ENCODE results near the gene CDC23. TPM values are rescaled to one million over a fixed set of nuclear protein-coding genes. Genes with fewer than 3 reads are reported as not detected.

Gene CDC23
- total and polyA plus RNA-seq, 8 donors, result 1.2 to 46.3 (median 10.9) TPM

GRCh38 chr5:138170299-138170698 lies 42.8 kb downstream of the CDC23 start:
- H3K4me1 ChIP-seq, result peaks cover 0 to 17% (median under 1%) of the 10 kb centered on the region in 4 donors
- no peak overlapping the region for H3K27ac ChIP-seq
- no peaks in the 10 kb centered on the region for H3K27me3 ChIP-seq
- H3K36me3 ChIP-seq, result peaks cover 86 to 100% (median 99%) of the 10 kb centered on the region in 4 donors
- no peaks in the 10 kb centered on the region for H3K9me3 ChIP-seq
- intact Hi-C loops (cut with DNase I; ENCODE audit: low total_unique reads), result no loop called here
- no peak for DNase-seq
- TF ChIP-seq POLR2A (IDR thresholded peaks at IDR 0.05), result no peak
- TF ChIP-seq POLR2AphosphoS5 (IDR thresholded peaks at IDR 0.05), result no peak
- no peak for TF ChIP-seq CTCF (IDR thresholded peaks at IDR 0.05)
- no peak for TF ChIP-seq EP300 (IDR thresholded peaks at IDR 0.05)
- H3K4me3 ChIP-seq, result no peak overlapping the region

GRCh38 chr5:138169124-138169523 lies 44.0 kb downstream of the CDC23 start:
- H3K27ac ChIP-seq, result no peak overlapping the region
- no peaks in the 10 kb centered on the region for H3K27me3 ChIP-seq
- peaks cover 0 to 10% (median 0%) of the 10 kb centered on the region in 4 donors for H3K4me1 ChIP-seq
- TF ChIP-seq POLR2A (IDR thresholded peaks at IDR 0.05), result no peak
- no peak for TF ChIP-seq CTCF (IDR thresholded peaks at IDR 0.05)
- TF ChIP-seq POLR2AphosphoS5 (IDR thresholded peaks at IDR 0.05), result no peak
- TF ChIP-seq EP300 (IDR thresholded peaks at IDR 0.05), result no peak
- 90 to 96% (median 94%) methylated on average over 5 of the region's 5 CpGs for WGBS, 5 donors
- H3K36me3 ChIP-seq, result peaks cover 92 to 100% (median 99%) of the 10 kb centered on the region in 4 donors
- no peak overlapping the region for H3K4me3 ChIP-seq
- no peak for DNase-seq
- no peaks in the 10 kb centered on the region for H3K9me3 ChIP-seq
- intact Hi-C loops (cut with DNase I; ENCODE audit: low total_unique reads), result no loop called here

GRCh38 chr5:138163721-138164120 lies 49.4 kb downstream of the CDC23 start:
- TF ChIP-seq EP300 (IDR thresholded peaks at IDR 0.05) (no peak), POLR2A (IDR thresholded peaks at IDR 0.05) (no peak), CTCF (IDR thresholded peaks at IDR 0.05) (no peak), POLR2AphosphoS5 (IDR thresholded peaks at IDR 0.05) (no peak)
- no peaks in the 10 kb centered on the region for H3K27me3 ChIP-seq
- no peak overlapping the region for H3K4me3 ChIP-seq
- H3K36me3 ChIP-seq, result peaks cover 98 to 100% (median 100%) of the 10 kb centered on the region in 4 donors
- no peak for DNase-seq
- intact Hi-C loops (cut with DNase I; ENCODE audit: low total_unique reads), result no loop called here
- no peaks in the 10 kb centered on the region for H3K4me1 ChIP-seq
- H3K9me3 ChIP-seq, result no peaks in the 10 kb centered on the region
- H3K27ac ChIP-seq, result no peak overlapping the region

GRCh38 chr5:138160706-138161105 lies 52.4 kb downstream of the CDC23 start:
- TF ChIP-seq POLR2A (IDR thresholded peaks at IDR 0.05) (no peak), EP300 (IDR thresholded peaks at IDR 0.05) (no peak), POLR2AphosphoS5 (IDR thresholded peaks at IDR 0.05) (no peak), CTCF (IDR thresholded peaks at IDR 0.05) (no peak)
- H3K36me3 ChIP-seq, result peaks cover 86 to 100% (median 99%) of the 10 kb centered on the region in 4 donors
- WGBS, 5 donors, result 89 to 96% (median 93%) methylated on average over 4 of the region's 4 CpGs

More at GRCh38 chr5:138160706-138161105, 52.4 kb downstream of the CDC23 start:
- Histone ChIP-seq H3K4me3 (no peak overlapping the region), H3K27me3 (no peaks in the 10 kb centered on the region), H3K27ac (no peak overlapping the region), H3K4me1 (no peaks in the 10 kb centered on the region), H3K9me3 (no peaks in the 10 kb centered on the region)
- DNase-seq, result no peak
- intact Hi-C loops (cut with DNase I; ENCODE audit: low total_unique reads), result no loop called here
